Caco-2 (cell line): ENCODE results near the gene ZFYVE19. TPM values are rescaled to one million over a fixed set of nuclear protein-coding genes. Genes with fewer than 3 reads are reported as not detected.

Experiments used
- BruUV-seq: library from RNA; stranded (reverse); fragments of 400-500 nt; replicated peaks from 2 replicates; lab custom pipeline; 2021; lab: Mats Ljungman, UMichigan
- CTCF ChIA-PET: fragments of 300-600 bp; sonication (Branson Sonifier 250); formaldehyde crosslinking; loops from one replicate; lab custom pipeline; 2022; ENCODE audit warnings: antibody characterized with exemption; lab: Charles Lee
- POLR2A ChIA-PET: fragments of 300-600 bp; sonication (Branson Sonifier 250); formaldehyde crosslinking; loops from one replicate; lab custom pipeline; 2022; ENCODE audit warnings: antibody characterized with exemption; lab: Charles Lee
- DNase-seq, 2 experiments: peaks; one replicate each; pipeline versions ENCODE4 v3.0.0 to v3.0.0-alpha.2; 2020 to 2022
- H3K27me3 ChIP-seq: replicated peaks from 2 replicates; pipeline ENCODE4 v1.6.0; 2011; ENCODE audit warnings: low read length; ENCODE audit not compliant: control insufficient read depth, insufficient read depth
- H3K36me3 ChIP-seq: 2 replicates; pipeline ENCODE4 v1.5.1; 2011; ENCODE audit warnings: low read length; ENCODE audit not compliant: control insufficient read depth, insufficient read depth
- H3K4me1 ChIP-seq: fragments of 250-450 bp; sonication (Bioruptor Pico); 2 replicates; pipeline ENCODE4 v1.5.1; 2020; ENCODE audit warnings: mild to moderate bottlenecking
- H3K4me3 ChIP-seq: 2 replicates; pipeline ENCODE4 v1.5.1; 2011; ENCODE audit warnings: low read depth, mild to moderate bottlenecking, control low read depth, low read length
- H3K9me3 ChIP-seq: fragments of 250-450 bp; sonication (Bioruptor Pico); 2 replicates; pipeline ENCODE4 v1.5.1; 2020; ENCODE audit warnings: mild to moderate bottlenecking, moderate library complexity
- H3K27ac Mint-ChIP-seq: one replicate; pipeline ENCODE4 v1.8.0; 2022; ENCODE audit warnings: mixed read lengths; ENCODE audit not compliant: unreplicated experiment
- H3K27me3 Mint-ChIP-seq: one replicate; pipeline ENCODE4 v1.8.0; 2022; ENCODE audit warnings: mixed read lengths; ENCODE audit not compliant: insufficient read depth, unreplicated experiment
- H3K36me3 Mint-ChIP-seq: one replicate; pipeline ENCODE4 v1.8.0; 2022; ENCODE audit warnings: mild to moderate bottlenecking, mixed read lengths; ENCODE audit not compliant: insufficient read depth, unreplicated experiment
- H3K4me1 Mint-ChIP-seq: one replicate; pipeline ENCODE4 v1.8.0; 2022; ENCODE audit warnings: low read depth, mixed read lengths; ENCODE audit not compliant: unreplicated experiment
- H3K4me3 Mint-ChIP-seq: one replicate; pipeline ENCODE4 v1.8.0; 2022; ENCODE audit warnings: mild to moderate bottlenecking, moderate library complexity, mixed read lengths; ENCODE audit not compliant: unreplicated experiment
- H3K9me3 Mint-ChIP-seq: one replicate; pipeline ENCODE4 v1.8.0; 2022; ENCODE audit warnings: mixed read lengths; ENCODE audit not compliant: unreplicated experiment
- CTCF ChIP-seq, 2 experiments: fragments of 200-600 bp in 1 of 2; IDR thresholded peaks; 1 replicate in 1 of 2; 2 replicates in 1 of 2; pipeline versions ENCODE4 v1.5.1 to v1.8.0; 2011 to 2022; ENCODE audit warnings: antibody characterized with exemption in 1 of 2, control low read depth in 1 of 2, inconsistent platforms in 1 of 2, low read depth in 1 of 2, low read length in 1 of 2, mild to moderate bottlenecking in 1 of 2, moderate library complexity in 1 of 2; ENCODE audit not compliant: insufficient read depth in 1 of 2, severe bottlenecking in 1 of 2, unreplicated experiment in 1 of 2
- intact Hi-C: fragments of 100-400 bp; cut with micrococcal nuclease; formaldehyde crosslinking; loops from one replicate; pipeline ENCODE4 v1.10.0; 2022; ENCODE audit not compliant: unreplicated experiment
- total RNA-seq: library from RNA; stranded (reverse); gene quantifications from 2 replicates; pipeline ENCODE4 v1.2.3, GENCODE V29; 2022

Gene ZFYVE19
- total RNA-seq, 1 experiment from 2014 or later = 26.7 TPM

DNA sequence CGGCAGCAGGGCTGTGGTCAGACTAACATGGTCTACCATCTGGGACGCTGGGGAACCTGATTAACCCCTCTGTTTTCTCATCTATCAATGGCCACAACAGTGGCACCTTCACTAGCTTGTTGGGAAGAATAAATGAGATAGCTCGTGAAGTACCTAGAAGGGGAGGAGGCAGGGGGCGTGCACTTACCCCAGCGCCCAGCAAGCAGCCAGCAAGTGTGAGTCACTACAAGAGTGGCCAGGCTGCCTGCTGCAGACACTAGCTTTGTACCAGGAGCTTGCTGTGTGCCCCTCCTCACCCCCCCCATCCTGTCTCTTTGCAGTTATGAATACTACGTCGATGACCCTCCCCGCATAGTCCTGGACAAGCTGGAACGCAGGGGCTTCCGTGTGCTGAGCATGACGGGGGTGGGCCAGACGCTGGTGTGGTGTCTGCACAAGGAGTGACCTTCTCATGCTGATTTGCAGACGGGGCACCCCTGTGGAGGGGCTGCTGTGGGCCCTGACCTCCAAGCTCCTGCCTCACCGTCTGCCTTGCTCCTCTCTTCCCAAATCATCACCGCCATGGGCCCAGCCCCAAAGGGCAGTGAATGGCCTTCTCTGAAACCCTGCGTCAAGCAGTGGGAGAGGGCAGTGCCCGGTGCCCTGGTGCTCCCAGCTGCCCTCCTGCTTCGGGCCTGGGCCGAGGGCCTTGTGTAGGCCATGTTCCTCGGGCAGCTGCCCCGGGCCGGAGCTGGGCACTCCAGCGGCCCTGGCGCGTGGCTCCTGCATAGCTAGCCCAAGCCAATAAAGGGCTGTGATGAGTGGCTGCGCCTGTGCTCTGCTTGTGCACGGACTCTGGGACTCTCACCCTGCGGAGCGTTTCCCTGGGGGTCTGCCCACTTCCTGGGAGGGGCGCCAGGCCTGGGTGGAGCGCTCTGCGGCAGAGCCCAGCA, 39.7 kb upstream of the ZFYVE19 start:
- no peak overlapping the region for H3K27ac Mint-ChIP-seq

DNA sequence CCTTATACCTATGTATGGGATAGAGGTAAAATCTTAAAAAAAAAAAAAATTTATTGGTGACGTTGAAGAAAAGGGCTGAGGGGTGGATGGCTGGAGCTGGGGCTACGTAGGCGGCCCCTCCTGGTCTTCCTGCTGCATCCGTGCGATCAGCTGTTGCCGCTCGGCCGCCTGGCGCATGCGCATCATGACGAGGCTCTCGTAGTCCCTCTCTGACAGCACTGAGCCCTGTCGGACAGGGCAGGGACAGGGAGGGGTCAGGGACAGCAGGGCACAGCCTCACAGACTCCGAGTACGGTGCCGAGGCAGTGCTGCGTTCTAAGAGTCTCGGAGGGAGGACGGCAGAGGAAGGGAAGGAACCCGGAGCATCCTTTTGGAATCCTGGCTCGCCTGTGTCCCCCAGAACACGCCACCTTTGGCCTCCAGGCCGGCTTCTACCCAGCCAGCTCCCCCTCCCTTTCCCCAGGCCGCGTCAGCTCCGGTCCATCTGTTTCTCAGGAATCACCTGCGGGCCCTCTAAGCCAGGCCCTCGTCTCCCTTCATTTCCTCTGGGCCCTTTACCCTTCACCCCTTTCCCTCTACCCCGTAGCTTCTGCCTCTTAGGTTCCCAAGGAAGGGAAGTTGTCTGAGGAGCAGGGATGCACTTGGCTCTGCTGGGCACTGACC, 38.9 kb upstream of the ZFYVE19 start:
- H3K27me3 Mint-ChIP-seq = no peaks in the 10 kb centered on the region
- CTCF ChIA-PET = no interaction called here
- no peaks in the 10 kb centered on the region for H3K9me3 Mint-ChIP-seq
- no peaks in the 10 kb centered on the region for H3K9me3 ChIP-seq
- no peak overlapping the region for H3K4me3 ChIP-seq
- no peaks in the 10 kb centered on the region for H3K4me1 ChIP-seq
- no peak overlapping the region for H3K27ac Mint-ChIP-seq
- H3K27me3 ChIP-seq = no peaks in the 10 kb centered on the region
- intact Hi-C loops = loop anchor here (10.0 kb wide), 1 partner anchor 203 kb away; the partner anchor contains the start of genes CCDC32 and RPUSD2
- no peak overlapping the region for H3K4me3 Mint-ChIP-seq
- H3K36me3 ChIP-seq = peaks cover 1% of the 10 kb centered on the region; the same call in 1 of the 2 replicates
- no peak for DNase-seq
- TF ChIP-seq CTCF (IDR thresholded peaks at IDR 0.05; ENCODE audit: insufficient read depth in 1 of 2, low read depth in 1 of 2, low read length in 1 of 2, severe bottlenecking in 1 of 2, unreplicated experiment in 1 of 2) = no peak
- POLR2A ChIA-PET = no interaction called here
- peaks cover 47% of the 10 kb centered on the region for H3K36me3 Mint-ChIP-seq
- peaks cover 11% of the 10 kb centered on the region for H3K4me1 Mint-ChIP-seq
- BruUV-seq = no TSS peak

More for the DNA sequence above, 39.7 kb upstream of the ZFYVE19 start:
- CTCF ChIA-PET = interaction anchor here (5.7 kb wide), 1 partner anchor 20 kb away, joined by 25 read pairs; no protein-coding TSS in a partner anchor
- H3K4me3 Mint-ChIP-seq = no peak overlapping the region
- H3K27me3 Mint-ChIP-seq = no peaks in the 10 kb centered on the region
- H3K9me3 Mint-ChIP-seq = no peaks in the 10 kb centered on the region
- POLR2A ChIA-PET = no interaction called here
- Histone ChIP-seq H3K36me3 (peaks cover 1% of the 10 kb centered on the region; the same call in 1 of the 2 replicates), H3K27me3 (no peaks in the 10 kb centered on the region), H3K9me3 (no peaks in the 10 kb centered on the region), H3K4me3 (no peak overlapping the region), H3K4me1 (peaks cover 7% of the 10 kb centered on the region; the same call in 1 of the 2 replicates)
- H3K36me3 Mint-ChIP-seq = peaks cover 47% of the 10 kb centered on the region
- no peak for TF ChIP-seq CTCF (IDR thresholded peaks at IDR 0.05; ENCODE audit: insufficient read depth in 1 of 2, low read depth in 1 of 2, low read length in 1 of 2, severe bottlenecking in 1 of 2, unreplicated experiment in 1 of 2)
- peaks cover 11% of the 10 kb centered on the region for H3K4me1 Mint-ChIP-seq
- BruUV-seq = no TSS peak
- no peak for DNase-seq
- intact Hi-C loops = loop anchor here (10.0 kb wide), 1 partner anchor 202 kb away; the partner anchor contains the start of genes CCDC32 and RPUSD2
